HG03457 (cell line): ENCODE measurements around the gene RCVRN.

Experiments
- ATAC-seq: cut with Tn5 transposase; IDR thresholded peaks from one replicate; pipeline ENCODE4 v1.9.1; 2021; ENCODE audit warnings: moderate number of reproducible peaks; ENCODE audit not compliant: unreplicated experiment

The RCVRN gene

GRCh38 chr17:9899280-9900043 lies 5.6 kb downstream of the RCVRN start:
- no peak for ATAC-seq

- no peak for ATAC-seq
These were observed 6.3 kb downstream of the RCVRN start for GRCh38 chr17:9898812-9899211.

GRCh38 chr17:9897372-9897968 lies 7.6 kb downstream of the RCVRN start:
- ATAC-seq: no peak

- ATAC-seq: no peak
These were observed 9.1 kb downstream of the RCVRN start for GRCh38 chr17:9895923-9896322.

GRCh38 chr17:9894231-9894630 lies 10.8 kb downstream of the RCVRN start:
- no peak for ATAC-seq

- ATAC-seq: no peak
These were observed 11.6 kb downstream of the RCVRN start for GRCh38 chr17:9893411-9894012.

GRCh38 chr17:9890124-9890523 lies 14.9 kb downstream of the RCVRN start:
- ATAC-seq: no peak

- no peak for ATAC-seq
These were observed 17.6 kb downstream of the RCVRN start for GRCh38 chr17:9887508-9887907.

GRCh38 chr17:9886141-9886930 lies 18.7 kb downstream of the RCVRN start:
- ATAC-seq: no peak

- no peak for ATAC-seq
These were observed 21.6 kb downstream of the RCVRN start for GRCh38 chr17:9883451-9883850.

- no peak for ATAC-seq
These were observed 24.5 kb downstream of the RCVRN start for GRCh38 chr17:9880582-9880999.

- ATAC-seq: no peak
These were observed 26.1 kb downstream of the RCVRN start for GRCh38 chr17:9878786-9879525.

- ATAC-seq: no peak
These were observed 26.7 kb downstream of the RCVRN start for GRCh38 chr17:9878356-9878755.

- no peak for ATAC-seq
These were observed 29.6 kb downstream of the RCVRN start for GRCh38 chr17:9875441-9875840.

- ATAC-seq: no peak
These were observed 30.3 kb downstream of the RCVRN start for GRCh38 chr17:9874722-9875121.

GRCh38 chr17:9872852-9873251 lies 32.2 kb downstream of the RCVRN start:
- no peak for ATAC-seq

GRCh38 chr17:9868552-9868951 lies 36.5 kb downstream of the RCVRN start:
- no peak for ATAC-seq

GRCh38 chr17:9865586-9865985 lies 39.5 kb downstream of the RCVRN start:
- no peak for ATAC-seq

- no peak for ATAC-seq
These were observed 42.1 kb downstream of the RCVRN start for GRCh38 chr17:9862949-9863348.

GRCh38 chr17:9862220-9862619 lies 42.9 kb downstream of the RCVRN start:
- no peak for ATAC-seq

GRCh38 chr17:9860851-9861250 lies 44.2 kb downstream of the RCVRN start:
- no peak for ATAC-seq
